Upper lobe of left lung (tissue), 4 donors: ENCODE measurements around the gene NPHP4.

Experiments used
- POLR2A ChIP-seq, 4 donors: fragments of 450-650 bp; IDR thresholded peaks; one replicate each; pipeline ENCODE4 v1.5.1; 2016 to 2017; ENCODE audit warnings: antibody characterized with exemption in 4 of 4, mild to moderate bottlenecking in 2 of 4
- TF ChIP-seq, protein P1 (sequence below), 6 experiments: fragments of 450-650 bp in 4 of 6; fragments of 200-600 bp in 2 of 6; sonication (generic) in 2 of 6; IDR thresholded peaks; one replicate each; pipeline ENCODE4 v1.5.1; 2016 to 2019; ENCODE audit warnings: antibody characterized with exemption in 6 of 6

DNA sequence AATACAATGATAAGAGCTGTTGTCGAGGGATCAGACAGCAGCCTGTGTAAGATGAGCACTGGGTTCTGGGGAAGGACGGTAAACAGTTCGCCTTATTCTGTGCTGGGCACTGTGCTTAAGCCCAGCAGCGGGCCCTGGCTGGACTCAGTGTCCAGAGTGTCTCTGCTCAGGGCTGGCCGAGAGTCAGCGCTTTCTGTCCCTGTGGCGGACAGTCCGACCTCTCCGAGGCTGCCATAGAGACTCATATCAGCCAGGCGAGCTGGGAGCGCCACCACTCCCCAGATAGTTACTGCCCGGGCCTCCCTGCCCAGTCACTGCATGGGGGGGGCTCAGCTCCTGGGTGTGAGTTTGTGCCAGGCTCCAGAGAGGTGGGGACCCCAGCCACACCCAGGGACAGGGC, 14.7 kb upstream of the NPHP4 start:
- TF ChIP-seq, protein P1, sequence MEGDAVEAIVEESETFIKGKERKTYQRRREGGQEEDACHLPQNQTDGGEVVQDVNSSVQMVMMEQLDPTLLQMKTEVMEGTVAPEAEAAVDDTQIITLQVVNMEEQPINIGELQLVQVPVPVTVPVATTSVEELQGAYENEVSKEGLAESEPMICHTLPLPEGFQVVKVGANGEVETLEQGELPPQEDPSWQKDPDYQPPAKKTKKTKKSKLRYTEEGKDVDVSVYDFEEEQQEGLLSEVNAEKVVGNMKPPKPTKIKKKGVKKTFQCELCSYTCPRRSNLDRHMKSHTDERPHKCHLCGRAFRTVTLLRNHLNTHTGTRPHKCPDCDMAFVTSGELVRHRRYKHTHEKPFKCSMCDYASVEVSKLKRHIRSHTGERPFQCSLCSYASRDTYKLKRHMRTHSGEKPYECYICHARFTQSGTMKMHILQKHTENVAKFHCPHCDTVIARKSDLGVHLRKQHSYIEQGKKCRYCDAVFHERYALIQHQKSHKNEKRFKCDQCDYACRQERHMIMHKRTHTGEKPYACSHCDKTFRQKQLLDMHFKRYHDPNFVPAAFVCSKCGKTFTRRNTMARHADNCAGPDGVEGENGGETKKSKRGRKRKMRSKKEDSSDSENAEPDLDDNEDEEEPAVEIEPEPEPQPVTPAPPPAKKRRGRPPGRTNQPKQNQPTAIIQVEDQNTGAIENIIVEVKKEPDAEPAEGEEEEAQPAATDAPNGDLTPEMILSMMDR (IDR thresholded peaks at IDR 0.05) = no peak
- TF ChIP-seq POLR2A (IDR thresholded peaks at IDR 0.05) = no peak
